ENCODE data around the gene ABT1. TPM values are rescaled to one million over a fixed set of nuclear protein-coding genes. Genes with fewer than 3 reads are reported as not detected.

Gene ABT1
- total RNA-seq, 1 donor from 2014 or later = 14.6 TPM

DNA sequence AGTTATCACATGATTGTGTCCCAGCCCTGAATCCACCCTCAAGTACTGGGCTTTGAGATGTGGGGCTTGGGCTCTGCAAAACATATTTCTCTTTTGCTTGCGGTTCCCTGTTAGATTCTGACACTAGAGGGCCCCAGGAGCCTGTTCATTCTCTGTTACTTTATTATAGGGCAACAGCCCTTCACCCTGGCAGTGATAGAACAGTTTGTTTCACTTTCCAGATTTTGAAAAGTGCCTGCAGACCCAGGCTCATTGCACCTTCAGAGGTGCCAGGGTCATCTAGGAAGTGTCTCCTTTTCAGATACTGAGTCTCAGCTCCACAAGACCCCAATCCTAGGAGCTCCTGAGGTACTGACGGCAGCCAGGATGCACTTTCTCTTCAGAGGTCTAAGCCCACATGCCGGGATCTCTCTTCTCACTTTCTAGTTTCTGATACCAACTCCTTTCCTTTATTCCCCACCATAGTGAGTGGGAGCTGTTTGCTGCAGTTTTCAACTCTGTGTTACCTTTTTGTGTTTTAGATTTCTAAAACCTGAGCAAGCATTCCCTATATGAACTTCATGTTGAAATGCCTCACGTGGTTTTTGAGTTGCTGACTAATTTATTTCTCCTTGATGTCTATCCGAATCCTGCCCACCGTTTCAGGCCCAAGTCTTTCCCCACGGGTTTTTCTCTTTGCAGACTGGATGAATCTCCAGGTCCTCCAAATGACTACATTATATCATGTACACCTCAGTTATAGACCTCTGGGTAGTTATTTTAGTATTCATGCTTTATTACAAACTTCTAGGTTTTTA lies 10.9 kb downstream of the ABT1 start:
- peak; percentile 65 for ATAC-seq

GRCh38 chr6:26609463-26609862 lies 12.7 kb downstream of the ABT1 start:
- ATAC-seq = no peak

DNA sequence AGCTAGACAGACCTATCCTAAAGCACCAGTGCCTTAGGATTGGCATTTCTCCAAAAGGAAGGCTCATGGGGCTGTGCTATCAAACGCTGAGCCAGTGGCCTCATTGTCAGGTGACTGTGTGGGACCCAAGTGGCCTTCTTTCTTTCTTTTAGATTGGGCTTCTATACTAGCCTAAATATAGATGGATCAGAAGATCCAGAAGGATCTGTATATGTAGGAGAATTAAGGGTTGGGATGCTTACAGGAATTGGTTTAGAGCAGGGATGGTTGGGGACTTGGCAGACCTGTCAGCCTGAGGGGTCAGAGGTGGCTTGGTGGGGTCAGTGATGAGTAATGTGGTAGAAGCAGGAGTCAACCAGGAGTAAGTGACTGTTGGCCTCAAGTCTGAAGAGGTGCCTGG lies 14.8 kb downstream of the ABT1 start:
- no peak for ATAC-seq

DNA sequence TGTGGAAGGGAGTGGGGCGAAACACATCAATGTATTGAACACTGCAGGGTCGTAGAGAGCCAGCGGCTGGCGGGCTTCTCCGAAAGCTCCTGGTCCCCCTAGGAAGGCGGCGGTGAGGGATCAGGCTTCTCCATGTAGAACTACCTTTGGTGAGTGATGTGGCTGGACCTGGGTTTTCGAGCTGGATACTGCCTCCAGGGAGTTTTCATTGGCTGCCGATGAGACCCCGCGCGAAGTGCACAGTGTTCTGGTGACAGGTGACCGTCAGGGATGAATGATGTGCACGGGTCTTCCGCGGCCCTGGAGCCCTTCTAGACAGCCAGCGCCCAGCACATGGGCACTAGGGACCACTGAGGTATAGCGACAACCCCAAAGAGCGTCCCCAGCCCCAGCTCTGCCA lies 16.4 kb downstream of the ABT1 start:
- no peak for ATAC-seq

DNA sequence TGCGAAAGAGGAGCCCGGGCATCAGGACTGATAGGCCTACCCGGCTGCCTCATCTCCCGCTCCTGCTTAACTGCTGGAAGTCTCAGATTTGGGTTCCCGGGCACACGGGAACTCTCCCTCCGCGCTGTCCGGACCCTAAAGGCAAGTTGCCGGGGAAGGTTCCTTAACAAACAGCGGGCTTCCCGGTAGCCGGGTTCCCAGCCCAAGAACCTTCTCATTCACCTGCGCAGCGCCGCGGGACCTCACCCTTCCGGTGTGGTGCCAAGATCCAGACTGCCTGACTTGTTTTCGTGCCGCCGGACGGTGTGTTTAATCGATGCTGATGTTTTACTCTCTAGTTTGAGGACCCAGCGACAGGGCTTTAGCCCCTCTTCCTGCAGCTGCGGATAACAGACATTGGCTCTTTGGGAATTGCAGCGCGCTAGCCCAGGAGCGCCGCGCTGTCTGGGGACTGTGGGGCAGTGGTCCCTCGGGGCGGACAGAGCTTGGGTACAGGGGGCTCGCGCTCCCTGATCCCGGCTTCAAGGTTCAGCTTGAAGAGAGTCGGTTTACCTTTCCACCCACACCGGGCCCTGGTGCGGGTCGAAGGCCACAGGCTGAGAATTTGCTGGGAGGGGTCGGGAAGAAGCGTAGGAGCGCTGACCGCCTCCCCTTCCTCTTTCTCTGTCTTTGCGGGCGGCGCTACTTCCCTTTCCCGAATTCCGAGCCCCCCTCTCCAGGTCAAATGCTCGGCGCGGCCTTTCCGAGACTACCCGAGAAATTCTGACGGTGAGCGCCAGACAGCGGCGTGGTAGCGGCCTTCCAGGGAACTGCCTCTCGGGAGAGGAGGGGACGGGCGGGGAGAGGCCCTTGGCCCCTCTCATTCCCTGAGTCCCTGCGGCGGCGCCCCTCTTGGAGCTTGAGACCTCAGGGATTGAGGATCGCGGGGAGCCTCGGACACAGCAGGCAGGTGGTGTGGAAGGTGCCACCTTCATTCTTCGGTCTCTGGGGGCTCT lies 17.2 kb downstream of the ABT1 start:
- no peak for ATAC-seq

- ATAC-seq = no peak
These were observed 26.6 kb downstream of the ABT1 start for GRCh38 chr6:26623339-26623859.

DNA sequence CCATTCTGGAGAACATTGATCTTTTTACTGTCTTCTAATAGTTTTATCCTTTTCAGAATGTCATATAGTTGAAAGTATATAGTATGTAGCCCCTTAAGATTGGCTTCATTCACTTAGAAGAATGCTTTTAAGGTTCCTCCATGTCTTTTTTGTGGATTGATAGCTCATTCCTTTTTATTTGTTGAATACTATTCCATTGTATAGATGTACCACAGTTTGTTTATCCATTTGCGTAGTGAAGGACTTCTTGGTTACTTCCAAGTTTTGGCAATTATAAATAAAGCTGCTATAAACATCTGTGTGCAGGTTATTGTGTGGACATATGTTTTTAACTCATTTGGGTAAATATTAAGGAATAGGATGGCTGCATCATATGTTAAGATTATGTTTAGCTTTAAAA lies 27.8 kb downstream of the ABT1 start:
- ATAC-seq = no peak

DNA sequence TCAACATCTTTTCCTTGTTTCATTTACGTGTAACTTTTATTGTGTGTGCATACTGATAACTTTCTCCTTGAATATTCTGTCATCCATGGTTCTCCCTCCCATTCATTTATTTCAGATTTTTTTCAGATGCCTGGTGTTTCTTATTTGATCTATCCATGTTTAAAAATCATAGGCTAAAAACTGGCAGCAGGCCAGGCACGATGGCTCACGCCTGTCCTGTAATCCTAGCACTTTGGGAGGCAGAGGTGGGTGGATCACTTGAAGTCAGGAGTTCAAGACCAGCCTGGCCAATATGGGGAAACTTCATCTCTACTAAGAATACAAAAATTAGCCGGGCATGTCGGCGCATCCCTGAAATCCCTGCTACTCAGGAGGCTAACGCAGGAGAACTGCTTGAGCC lies 31.1 kb downstream of the ABT1 start:
- no peak for ATAC-seq

- no peak for ATAC-seq
These were observed 32.6 kb downstream of the ABT1 start for GRCh38 chr6:26629359-26629758.

DNA sequence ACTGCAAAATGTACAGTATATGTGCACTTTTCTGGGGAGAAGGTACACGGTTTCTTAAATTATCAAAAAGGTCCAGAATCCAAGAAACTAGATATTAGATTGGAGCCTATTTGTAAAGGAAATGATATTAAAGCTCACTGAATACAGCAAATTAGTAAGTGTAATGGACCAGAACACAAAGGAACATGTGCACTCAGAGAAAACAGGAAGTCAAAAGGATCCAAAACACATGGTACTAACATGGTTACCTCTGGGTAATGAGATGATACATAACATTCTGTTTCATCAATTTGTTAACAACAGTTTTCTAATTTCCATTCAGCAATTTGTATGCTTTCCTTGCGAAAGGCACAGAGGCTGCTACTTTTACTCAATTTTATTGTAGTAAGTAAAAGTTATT lies 44.1 kb downstream of the ABT1 start:
- no peak for ATAC-seq

- no peak for ATAC-seq
These were observed 49.3 kb downstream of the ABT1 start for GRCh38 chr6:26646074-26646473.

Other genes starting within 250 kb of the ABT1 start
- 2.7 TPM for gene BTN3A2, start 231.8 kb upstream of the ABT1 start, total RNA-seq
- gene BTN2A2, start 213.8 kb upstream of the ABT1 start, total RNA-seq = 2.4 TPM
- gene BTN3A1, start 194.7 kb upstream of the ABT1 start, total RNA-seq = 6.2 TPM
- gene BTN3A3, start 156.4 kb upstream of the ABT1 start, total RNA-seq = 4.2 TPM
- gene BTN2A1, start 139.0 kb upstream of the ABT1 start, total RNA-seq = 8.1 TPM
- not detected for gene BTN1A1, start 96.7 kb upstream of the ABT1 start, total RNA-seq
- gene HMGN4, start 58.6 kb upstream of the ABT1 start, total RNA-seq = 29.9 TPM
- gene ZNF322, start 62.8 kb downstream of the ABT1 start, total RNA-seq = 6.4 TPM